Suppressor macrophage treated with lipopolysaccharide for 1 hour (primary cell): ENCODE data around the gene SERTAD3.
"Not testable (repeated sequence)": the region's sequence is repeated elsewhere in the genome, so short reads cannot be mapped to it uniquely, and the experiment has no call there.

Experiments
- DNase-seq, 3 donors: peaks; one replicate each; pipeline ENCODE4 v3.0.0-alpha.2; 2020 to 2022

The SERTAD3 gene

GRCh38 chr19:40424637-40425449 lies 19.3 kb downstream of the SERTAD3 start:
- DNase-seq = peak in 2 of 3 donors; percentile 25 to 29

GRCh38 chr19:40423938-40424337 lies 20.2 kb downstream of the SERTAD3 start:
- no peak for DNase-seq

- DNase-seq = no peak
Measured at GRCh38 chr19:40422748-40423566, 21.2 kb downstream of the SERTAD3 start.

- DNase-seq = no peak
Measured at GRCh38 chr19:40421993-40422747, 22.0 kb downstream of the SERTAD3 start.

GRCh38 chr19:40420766-40421765 lies 23.1 kb downstream of the SERTAD3 start:
- DNase-seq = peak; percentile 87 to 95 (median 89)

- DNase-seq = no peak
Measured at GRCh38 chr19:40420451-40420765, 23.7 kb downstream of the SERTAD3 start.

GRCh38 chr19:40419780-40420179 lies 24.4 kb downstream of the SERTAD3 start:
- DNase-seq = no peak

GRCh38 chr19:40419066-40419612 lies 25.0 kb downstream of the SERTAD3 start:
- no peak for DNase-seq

- no peak for DNase-seq
Measured at GRCh38 chr19:40418040-40418439, 26.1 kb downstream of the SERTAD3 start.

- no peak for DNase-seq
Measured at GRCh38 chr19:40417643-40417981, 26.5 kb downstream of the SERTAD3 start.

- peak; percentile 44 to 63 (median 46) for DNase-seq
Measured at GRCh38 chr19:40416918-40417642, 27.1 kb downstream of the SERTAD3 start.

GRCh38 chr19:40415768-40416167 lies 28.4 kb downstream of the SERTAD3 start:
- DNase-seq = no peak

GRCh38 chr19:40414542-40415535 lies 29.3 kb downstream of the SERTAD3 start:
- DNase-seq = no peak

- DNase-seq = no peak
Measured at GRCh38 chr19:40413291-40413845, 30.8 kb downstream of the SERTAD3 start, which contains the start of gene PRX. PRX (minus strand) TSS chr19:40413378; CDS start chr19:40407932, 5,446 bp downstream.

GRCh38 chr19:40412866-40413265 lies 31.3 kb downstream of the SERTAD3 start:
- DNase-seq = no peak

GRCh38 chr19:40411958-40412499 lies 32.1 kb downstream of the SERTAD3 start:
- DNase-seq = no peak

GRCh38 chr19:40411125-40411842 lies 32.9 kb downstream of the SERTAD3 start:
- no peak for DNase-seq

- DNase-seq = no peak
Measured at GRCh38 chr19:40410030-40410389, 34.1 kb downstream of the SERTAD3 start.

- DNase-seq = not testable (repeated sequence)
Measured at GRCh38 chr19:40408598-40408925, 35.6 kb downstream of the SERTAD3 start.
